HG02798 (cell line): ENCODE data around the gene TTLL3.
"Not testable (repeated sequence)": the region's sequence is repeated elsewhere in the genome, so short reads cannot be mapped to it uniquely, and the experiment has no call there.

ENCODE experiments used
- ATAC-seq: cut with Tn5 transposase; IDR thresholded peaks from one replicate; pipeline ENCODE4 v1.9.1; 2021; ENCODE audit warnings: mild to moderate bottlenecking; ENCODE audit not compliant: unreplicated experiment, poor library complexity

TTLL3 gene, protein sequence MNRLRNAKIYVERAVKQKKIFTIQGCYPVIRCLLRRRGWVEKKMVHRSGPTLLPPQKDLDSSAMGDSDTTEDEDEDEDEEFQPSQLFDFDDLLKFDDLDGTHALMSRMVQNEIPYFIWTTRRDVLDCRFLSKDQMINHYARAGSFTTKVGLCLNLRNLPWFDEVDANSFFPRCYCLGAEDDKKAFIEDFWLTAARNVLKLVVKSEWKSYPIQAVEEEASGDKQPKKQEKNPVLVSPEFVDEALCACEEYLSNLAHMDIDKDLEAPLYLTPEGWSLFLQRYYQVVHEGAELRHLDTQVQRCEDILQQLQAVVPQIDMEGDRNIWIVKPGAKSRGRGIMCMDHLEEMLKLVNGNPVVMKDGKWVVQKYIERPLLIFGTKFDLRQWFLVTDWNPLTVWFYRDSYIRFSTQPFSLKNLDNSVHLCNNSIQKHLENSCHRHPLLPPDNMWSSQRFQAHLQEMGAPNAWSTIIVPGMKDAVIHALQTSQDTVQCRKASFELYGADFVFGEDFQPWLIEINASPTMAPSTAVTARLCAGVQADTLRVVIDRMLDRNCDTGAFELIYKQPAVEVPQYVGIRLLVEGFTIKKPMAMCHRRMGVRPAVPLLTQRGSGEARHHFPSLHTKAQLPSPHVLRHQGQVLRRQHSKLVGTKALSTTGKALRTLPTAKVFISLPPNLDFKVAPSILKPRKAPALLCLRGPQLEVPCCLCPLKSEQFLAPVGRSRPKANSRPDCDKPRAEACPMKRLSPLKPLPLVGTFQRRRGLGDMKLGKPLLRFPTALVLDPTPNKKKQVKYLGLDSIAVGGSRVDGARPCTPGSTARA

DNA sequence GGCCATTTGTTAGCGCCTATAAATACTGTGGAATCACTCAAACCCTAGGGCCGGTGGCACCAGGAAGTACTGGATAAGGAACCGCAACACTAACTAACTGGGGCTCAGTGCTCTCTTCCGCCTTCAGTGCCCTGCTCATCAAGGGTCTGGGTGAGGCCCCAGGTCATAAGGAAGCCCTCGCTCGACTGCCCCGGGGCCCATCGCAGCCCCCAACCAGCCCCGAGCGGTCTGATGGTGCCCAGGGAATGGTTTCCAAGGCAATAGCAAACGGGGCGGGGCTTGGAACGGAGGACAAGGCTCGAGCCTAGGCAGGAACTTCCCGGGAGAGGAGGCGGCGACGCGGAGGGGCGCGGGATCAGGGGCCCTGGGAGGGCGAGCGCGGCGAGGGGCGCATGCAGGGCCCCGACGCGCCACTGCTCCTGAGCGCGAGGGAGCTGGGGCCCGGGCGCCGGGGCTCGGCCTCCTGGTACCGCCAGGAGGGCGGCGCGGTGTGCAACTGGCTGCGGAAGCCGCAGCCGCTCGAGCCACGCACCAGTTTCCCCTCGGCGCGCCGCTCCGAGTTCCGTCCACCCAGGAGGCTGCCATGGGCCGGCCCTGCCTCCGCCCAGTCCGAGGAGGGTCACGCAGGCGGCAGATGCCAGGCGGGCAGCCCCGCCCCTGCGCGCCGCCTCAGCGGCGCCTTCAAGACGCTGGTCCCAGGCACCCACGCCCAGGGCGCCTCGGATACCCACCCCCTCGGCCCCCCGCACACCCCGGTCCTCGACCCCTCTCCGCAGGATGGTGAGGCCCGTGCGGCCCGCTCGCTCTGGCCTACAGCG is at the start of gene TTLL3:
Gene TTLL3 (plus strand): TSS at position 648 of the 818 bp plus-strand sequence. CDS start 400 bp downstream, outside the sequence.
- peak; percentile 59 for ATAC-seq

DNA sequence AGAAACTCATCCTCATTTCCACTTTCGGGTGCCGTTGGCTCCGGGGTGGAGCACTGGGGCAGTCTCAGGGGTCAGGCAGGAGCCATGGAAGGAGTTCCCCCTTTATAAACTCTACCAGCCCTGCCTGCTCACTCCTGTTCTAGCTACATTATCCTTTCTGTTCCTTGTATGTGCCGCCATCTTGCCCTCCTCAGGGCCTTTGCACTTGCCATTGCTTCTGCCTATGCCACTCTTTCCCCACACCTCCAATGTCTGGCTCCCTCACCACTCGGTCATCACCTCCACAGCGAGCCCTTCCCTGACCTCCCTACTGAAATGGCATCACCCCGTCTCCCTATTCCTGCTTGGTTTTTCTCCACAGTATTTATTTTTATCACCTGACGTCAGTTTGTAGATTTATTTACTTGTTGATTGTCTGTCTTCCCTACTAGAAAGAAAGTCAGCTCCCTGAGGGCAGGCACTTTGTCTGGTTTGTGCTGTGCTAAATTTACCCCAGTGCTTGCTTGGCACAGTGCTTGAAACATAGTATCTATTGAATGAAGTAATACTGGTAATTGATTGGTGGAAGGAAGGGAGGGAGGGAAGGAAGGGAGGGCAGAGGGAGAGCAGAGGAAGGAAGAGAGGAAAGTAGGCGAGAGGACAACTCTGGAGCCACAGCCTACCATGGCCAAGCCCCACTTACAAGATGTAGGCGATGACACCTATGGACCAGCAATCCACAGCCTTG is 49.1 kb upstream of the TTLL3 start:
- no peak for ATAC-seq

DNA sequence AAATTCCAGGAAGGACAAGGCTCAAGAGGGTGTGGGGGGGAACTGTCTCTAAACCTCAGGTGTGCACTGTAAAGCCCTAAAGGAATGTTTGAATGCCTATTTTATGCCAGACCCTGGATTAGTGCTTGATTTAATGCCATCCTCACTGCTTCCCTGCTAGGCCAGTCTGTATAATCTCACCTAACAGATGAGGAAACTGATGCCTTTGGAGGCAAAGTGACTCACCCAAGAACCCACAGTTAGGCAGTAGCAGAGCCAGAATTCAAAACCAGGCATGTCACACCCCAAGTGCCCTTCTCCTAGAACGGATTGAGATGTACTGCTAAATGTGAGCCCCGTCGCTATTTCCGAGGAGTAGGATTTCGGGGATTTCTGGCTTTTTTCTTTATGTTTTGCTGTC is 48.1 kb upstream of the TTLL3 start:
- ATAC-seq: no peak

DNA sequence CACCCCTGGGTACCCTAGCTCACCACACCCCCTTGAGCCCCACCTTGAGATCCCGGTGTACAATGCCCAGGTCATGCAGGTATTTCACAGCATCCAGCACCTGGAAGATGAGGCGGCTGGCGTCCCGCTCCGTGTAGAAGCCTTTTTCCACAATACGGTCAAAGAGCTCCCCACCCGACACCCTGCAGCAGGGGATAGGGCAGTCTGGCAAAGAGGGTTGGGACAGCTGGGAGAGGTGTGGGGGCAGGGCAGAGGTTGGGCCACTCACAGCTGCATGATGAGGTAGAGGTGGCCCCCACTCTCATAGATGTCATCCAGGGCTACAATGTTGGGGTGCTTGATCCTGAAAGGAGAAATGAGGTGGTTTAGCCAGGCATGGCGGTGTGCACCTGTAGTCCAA is 47.2 kb upstream of the TTLL3 start:
- ATAC-seq: no peak

DNA sequence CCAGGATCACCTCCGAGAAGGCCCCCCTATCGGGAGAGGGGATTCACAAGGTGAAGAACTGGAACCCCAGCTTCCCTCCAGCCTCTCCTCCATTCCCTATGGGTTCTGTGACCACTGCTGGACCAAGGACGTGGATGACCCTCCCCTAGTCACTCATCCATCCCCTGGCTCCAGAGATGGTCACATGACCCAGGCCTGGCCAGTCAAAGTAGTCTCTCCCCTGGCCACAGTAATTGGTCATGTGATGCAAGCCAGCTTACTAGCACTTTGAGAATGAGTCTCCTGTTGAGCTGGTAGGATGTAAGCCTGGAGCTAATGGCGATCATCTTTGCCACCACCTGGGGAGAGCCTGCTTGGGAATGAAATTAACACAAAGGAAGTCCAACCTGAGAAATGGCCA is 44.2 kb upstream of the TTLL3 start:
- ATAC-seq: no peak

DNA sequence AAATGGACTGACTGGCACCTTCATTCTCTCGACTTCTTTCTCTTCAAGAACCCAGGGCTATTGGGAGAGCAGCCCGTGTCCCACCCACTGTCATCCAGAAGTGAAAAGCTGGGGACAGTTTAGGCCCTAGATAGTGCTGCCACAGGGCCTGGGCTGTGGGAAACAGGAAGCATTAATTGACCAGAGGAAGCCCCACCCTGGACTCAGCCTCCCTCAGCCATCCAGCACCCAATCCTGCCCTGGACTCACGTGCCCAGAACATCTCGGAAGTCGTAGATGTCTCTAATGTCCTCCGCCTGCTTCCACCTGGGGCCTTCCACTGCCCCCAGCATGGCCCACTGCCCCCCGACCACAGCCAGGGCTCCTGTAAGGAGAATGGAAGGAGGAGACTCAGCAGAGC is 42.6 kb upstream of the TTLL3 start:
- ATAC-seq: no peak

DNA sequence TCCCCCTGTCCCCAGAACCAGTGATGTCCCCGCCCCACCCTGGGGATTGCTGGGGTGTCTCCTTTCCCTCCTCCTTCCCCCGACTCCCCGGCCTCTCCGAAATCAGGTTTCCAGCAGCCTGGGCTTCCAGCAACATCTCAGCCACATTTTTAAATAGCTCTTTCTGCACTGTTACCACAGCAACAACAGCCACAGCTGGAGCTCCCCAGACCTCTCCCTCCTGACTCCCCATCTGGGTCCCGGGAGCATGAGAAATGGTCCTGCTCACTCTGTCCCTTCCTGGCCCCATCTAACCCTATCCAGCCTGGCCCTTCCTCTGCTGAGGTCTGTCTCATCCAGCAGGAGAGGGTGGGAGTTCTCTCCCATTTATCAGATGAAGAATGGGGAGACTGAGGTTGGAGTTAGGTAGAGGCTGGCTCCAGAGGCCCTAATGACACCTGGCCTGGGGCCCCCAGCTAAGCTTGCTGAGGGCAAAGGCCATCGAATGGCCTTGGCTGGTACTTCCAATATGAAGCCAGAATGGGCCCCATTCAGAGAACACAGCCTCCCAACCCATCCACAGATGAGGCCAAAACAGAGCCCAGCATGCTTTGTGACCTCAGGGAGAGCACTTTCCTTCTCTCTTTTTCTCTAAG is 41.8 kb upstream of the TTLL3 start:
- no peak for ATAC-seq

DNA sequence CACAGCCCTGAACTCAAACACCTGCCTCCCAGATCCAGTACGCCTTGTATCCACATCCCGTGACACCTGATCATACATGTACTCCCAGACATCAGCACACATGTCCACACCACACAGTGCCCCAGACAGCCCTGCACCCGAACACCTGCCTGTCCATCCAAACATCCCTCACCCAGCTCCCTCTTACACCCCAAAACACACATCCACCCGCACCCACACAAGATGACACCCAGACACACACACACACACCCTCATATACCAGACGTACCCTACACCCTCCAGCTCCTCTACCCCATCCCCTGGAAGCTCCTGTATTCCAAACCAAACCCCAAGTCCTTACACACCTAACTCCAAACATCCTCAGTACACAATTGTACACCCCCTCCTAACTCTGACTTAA is 41.0 kb upstream of the TTLL3 start:
- no peak for ATAC-seq

DNA sequence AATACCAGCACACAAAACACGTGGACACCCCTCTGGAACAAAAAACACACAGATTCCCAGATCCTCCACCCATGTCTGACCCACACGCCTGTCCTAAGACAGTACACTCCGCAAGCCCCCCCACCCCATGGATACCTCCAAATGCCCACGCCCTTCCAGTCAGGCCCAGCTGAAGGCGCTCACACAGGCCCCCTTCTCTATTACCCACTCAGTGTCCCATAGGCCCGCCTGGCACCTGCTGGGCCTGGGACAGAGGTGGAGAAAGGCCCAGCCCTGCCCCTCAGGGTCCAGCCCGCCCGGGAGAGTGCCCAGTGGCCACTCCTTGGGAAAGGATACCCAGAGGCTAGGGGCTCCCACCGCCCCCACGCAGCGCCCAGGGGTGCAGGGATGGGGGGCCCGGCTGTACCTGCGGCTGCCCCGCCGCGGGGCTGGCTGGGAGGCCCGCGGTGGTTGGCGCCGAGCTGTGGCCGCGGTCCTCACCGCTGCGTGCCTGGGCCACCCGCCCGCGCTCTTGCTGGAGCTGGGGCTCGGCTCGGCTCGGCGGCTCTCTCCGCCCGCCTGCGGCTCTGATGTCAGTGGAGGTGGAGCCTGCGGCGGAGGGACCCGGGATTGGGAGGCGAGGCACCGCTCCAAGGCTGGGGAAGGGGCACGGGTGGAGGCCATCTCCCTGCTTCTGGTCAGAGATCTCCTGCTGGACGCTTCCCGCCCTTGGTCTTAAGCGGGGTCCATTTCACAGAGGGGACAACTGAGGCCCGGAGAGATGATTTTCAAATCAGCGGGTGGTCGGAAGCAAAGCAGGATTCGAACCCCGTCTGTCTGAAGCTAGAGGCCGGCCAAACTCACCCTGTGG is 40.4 kb upstream of the TTLL3 start, which contains the start of gene CAMK1:
Gene CAMK1 (minus strand): TSS at position 522 of the 850 bp plus-strand sequence. CDS start 2,198 bp downstream, outside the sequence.
- ATAC-seq: peak; percentile 89

DNA sequence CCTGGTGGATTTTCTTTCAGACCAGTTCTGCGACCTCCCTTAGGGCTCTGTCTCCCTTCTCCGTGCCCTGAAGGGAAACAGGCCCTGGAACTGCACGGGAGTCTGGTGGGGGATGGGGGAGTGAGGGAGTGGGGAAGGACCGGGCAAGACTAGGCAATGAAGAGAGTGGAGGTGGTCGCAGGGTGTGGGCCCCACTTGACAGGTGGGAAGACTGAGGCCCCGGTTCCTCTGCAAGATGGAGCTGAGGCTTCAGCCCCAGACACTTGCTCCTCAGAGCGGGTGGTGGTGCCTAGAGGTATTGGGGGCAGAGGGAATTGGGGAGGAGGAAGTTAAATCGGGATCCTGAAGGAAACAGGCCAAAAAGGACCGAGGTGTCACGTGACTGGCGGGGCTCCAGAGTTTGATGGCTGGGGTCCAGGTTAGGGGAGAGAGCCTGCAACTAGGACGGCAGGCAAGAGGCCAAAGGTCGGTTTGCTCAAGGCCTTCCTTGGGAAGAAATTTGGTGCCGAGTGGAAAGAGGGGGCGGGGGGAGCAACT is 39.7 kb upstream of the TTLL3 start:
- ATAC-seq: no peak

DNA sequence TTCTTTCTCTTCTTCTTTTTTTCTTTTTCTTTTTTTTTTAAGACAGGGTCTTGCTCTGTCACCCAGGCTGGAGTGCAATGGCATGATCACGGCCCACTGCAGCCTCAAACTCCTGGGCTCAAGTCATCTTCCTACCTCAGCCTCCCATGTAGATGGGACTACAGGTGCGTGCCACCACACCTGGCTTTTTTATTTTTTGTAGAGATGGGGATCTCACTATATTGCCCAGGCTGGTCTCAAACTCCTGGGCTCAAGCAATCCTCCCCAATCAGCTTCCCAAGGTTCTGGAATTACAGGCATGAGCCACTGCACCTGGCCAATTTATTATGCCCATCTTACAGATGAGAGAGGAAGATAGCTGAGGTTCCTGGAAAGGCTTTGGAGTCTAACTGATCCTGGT is 39.1 kb upstream of the TTLL3 start:
- not testable (repeated sequence) for ATAC-seq

DNA sequence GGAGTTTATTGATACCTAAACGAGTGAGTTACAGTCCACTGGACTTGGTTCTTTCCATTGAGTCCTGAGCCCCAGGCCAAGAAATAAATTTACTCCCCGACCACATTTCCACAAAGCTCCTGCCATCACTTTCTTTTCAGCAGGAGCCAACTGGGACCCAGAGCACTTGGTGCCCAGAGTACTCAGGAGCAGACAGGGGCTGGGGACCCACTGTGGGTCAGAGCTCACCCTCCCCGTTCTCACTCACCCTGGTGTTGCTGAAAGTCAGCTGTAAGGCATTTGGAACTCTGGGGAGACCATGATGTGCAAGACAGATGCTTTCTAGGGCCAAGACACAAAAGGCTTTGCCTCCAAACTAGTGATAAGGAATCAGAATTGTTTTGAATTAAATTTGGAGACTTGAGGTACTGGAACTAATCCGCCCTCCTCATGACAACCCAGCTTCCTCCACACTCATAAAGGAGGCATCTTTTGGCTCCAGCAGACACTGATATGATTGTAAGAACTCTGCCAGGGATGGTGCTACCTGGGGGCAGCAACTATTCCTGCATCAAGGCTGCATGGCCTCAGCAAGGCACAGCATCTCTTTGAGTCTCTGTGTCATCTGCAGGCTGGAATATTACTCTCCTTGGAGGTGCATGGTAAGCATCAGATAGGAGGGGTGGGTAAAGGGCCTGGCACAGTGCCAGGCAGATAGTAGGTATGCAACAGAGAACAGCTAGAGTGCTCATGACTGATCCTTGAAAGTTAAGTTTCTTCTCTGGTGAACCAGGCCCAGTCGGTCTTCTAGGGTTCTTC is 33.0 kb upstream of the TTLL3 start:
- ATAC-seq: no peak

DNA sequence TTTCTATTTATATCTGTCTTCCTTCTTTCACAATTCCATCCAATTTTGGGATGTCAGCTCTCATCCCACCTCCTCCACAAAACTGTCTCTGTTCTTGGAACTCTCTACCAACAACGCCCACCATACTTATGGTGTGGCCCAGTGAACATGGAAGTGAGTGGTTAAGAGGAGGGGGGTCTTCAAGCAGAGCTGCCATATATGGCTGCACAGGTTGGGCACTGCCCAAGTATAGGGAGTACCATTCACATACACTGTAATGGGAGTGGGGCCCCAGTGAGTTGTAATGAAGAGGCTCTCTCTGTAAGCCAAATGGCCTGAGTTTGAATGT is 32.4 kb upstream of the TTLL3 start:
- no peak for ATAC-seq

DNA sequence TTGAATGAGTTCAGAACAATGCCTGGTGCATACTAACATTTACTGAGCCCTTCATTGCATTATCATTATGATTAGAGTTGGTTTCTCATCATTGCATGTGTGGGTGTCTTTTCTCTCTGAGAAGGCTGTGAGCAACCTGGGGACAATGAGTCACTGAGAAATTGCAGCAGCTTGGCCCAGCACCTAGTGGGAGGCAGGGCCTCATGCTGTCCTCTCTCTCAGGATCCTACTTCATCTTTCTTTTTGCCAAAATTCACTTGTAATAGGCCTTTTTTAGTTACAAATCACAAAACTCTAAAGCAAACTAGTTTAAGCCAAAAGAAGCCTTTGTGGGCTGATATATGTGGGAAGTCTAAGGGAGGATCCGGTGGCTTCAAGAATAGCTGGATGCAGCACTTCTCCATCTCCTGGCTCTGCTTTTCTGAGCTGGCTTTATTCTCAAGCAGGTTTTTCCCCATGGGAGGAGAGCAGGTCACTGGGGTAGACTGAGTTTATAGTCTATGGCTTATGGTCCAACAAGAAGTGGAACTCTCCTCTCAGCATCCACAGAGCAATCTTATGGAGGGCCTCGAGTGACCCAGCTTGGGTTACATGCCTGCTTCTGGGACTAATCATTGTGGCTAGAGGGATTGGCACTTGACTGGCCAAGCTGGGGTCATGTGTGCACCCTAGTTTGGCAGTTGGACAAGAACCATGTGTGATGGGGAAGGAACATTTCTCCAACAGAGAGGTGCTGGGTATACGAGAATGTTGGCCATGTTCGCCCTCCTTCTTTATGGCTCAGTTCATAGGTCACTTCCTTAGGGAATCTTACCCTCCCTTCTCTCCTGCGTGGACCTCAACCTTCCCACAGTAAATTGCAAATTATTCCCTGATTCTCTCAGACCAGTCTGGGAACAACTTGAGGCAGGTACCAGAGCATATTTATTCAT is 31.7 kb upstream of the TTLL3 start:
- no peak for ATAC-seq

DNA sequence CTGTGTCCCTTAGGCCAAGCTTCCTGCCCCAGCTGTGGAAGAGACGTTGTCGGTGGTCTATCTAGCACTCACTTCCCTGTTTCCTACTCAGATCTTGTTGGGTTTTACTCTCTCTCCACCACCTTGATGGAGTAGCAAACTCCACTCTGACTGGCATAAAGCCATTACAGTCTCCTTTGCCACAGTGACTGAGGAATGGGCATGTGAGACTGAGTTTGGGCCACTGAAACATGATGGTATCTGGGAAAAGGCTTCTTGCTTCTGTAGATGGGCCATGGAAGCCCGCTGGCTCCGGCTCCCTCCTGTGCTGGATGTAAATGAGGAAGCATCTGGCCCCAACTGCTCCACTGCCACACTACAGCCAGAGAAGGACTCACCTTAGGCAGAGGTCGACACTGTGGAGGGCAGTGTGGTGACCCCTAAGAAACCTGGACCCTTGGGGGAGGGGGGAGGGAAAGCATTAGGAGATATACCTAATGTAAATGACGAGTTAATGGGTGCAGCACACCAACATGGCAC is 30.9 kb upstream of the TTLL3 start:
- ATAC-seq: no peak

DNA sequence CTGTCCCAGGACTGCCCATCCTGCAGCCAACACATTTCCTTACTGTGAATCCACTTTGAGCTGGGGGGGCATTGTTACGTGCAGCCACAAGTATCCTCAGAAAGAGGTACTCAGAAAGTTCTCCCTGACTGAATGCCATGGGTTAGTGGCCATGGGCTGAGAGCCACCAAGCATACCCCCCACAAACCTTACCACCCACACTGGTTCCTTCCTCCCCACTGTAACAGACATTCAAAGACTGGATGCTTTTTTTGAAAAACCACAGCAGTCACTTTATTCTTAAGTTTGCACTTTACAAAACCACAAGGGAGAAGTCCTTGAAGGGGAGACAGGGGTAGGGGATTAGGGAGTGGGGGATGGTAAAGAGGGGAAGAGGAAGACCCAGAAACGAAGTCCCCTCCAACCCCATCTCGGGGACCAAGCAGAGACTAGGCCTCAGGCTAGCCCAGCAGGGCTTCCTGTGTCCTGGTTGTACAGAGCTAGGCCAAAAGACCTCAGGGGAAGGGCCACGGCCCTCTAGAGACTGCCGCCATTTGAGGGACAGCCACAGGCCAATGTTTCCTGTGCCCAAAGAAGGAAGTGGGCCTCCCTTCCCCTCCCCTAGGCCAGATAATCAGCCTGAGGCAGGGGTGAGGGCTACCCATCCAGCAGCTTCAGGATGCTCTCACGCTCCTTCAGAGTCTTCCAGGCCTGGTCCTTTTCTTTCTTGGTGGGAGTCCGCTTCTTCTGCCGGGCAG is 30.2 kb upstream of the TTLL3 start:
- ATAC-seq: peak; percentile 55
